ENCODE results near the gene CNGA3. TPM values are rescaled to one million over a fixed set of nuclear protein-coding genes. Genes with fewer than 3 reads are reported as not detected.

The CNGA3 gene
- total RNA-seq, 2 donors from 2014 or later, result not detected

Other genes with a start within 250 kb of the CNGA3 start
- 10 to 100 TPM; 14.6 to 19.5 TPM for gene INPP4A, start 98.4 kb downstream of the CNGA3 start, total RNA-seq